Gastrocnemius medialis (tissue), 4 donors: ENCODE results near the gene UAP1L1. TPM values are rescaled to one million over a fixed set of nuclear protein-coding genes. Genes with fewer than 3 reads are reported as not detected.

Experiments used
- ATAC-seq, 2 donors: fragments of 150-250 bp; one replicate each; pipeline ENCODE4 v1.9.1; 2016
- DNase-seq, 2 donors: peaks; one replicate each; pipeline ENCODE4 v3.0.0-alpha.2; 2019
- H3K27ac ChIP-seq, 4 donors: fragments of 200-600 bp; sonication (generic); 1 replicate in 1 of 4; 2 replicates in 3 of 4; pipeline ENCODE4 v1.5.1; 2016 to 2018; ENCODE audit warnings: mild to moderate bottlenecking in 2 of 4, moderate library complexity in 1 of 4
- H3K27me3 ChIP-seq, 3 donors: fragments of 200-600 bp; sonication (generic) in 2 of 3; 1 replicate in 1 of 3; 2 replicates in 2 of 3; pipeline versions ENCODE4 v1.5.1 to v1.6.0; 2016 to 2019; ENCODE audit warnings: mild to moderate bottlenecking in 1 of 3, moderate library complexity in 1 of 3
- H3K36me3 ChIP-seq, 2 donors: fragments of 200-600 bp; sonication (generic) in 1 of 2; one replicate each; pipeline ENCODE4 v1.5.1; 2017 to 2018
- H3K4me1 ChIP-seq, 2 donors: fragments of 200-600 bp; sonication (generic) in 1 of 2; one replicate each; pipeline ENCODE4 v1.5.1; 2016 to 2017; ENCODE audit warnings: mild to moderate bottlenecking in 2 of 2
- H3K4me3 ChIP-seq, 4 donors: fragments of 200-600 bp; sonication (generic) in 3 of 4; 1 replicate in 1 of 4; 2 replicates in 3 of 4; pipeline ENCODE4 v1.5.1; 2016 to 2019; ENCODE audit warnings: mild to moderate bottlenecking in 2 of 4
- H3K9me3 ChIP-seq, 3 donors: fragments of 200-600 bp; sonication (generic) in 2 of 3; 1 replicate in 1 of 3; 2 replicates in 2 of 3; pipeline ENCODE4 v1.5.1; 2016 to 2019
- CTCF ChIP-seq, 5 experiments: fragments of 450-650 bp in 3 of 5; fragments of 200-600 bp in 2 of 5; sonication (generic) in 2 of 5; IDR thresholded peaks in 4 of 5; conservative IDR thresholded peaks in 1 of 5; 1 replicate in 4 of 5; 2 replicates in 1 of 5; pipeline ENCODE4 v1.5.1; 2016 to 2019; ENCODE audit warnings: antibody characterized with exemption in 5 of 5, mild to moderate bottlenecking in 3 of 5, moderate library complexity in 3 of 5
- POLR2A ChIP-seq, 2 donors: fragments of 450-650 bp; IDR thresholded peaks; one replicate each; pipeline ENCODE4 v1.6.1; 2017; ENCODE audit warnings: antibody characterized with exemption in 2 of 2, mild to moderate bottlenecking in 2 of 2, moderate library complexity in 2 of 2
- in situ Hi-C, 4 donors: fragments of 200-750 bp; cut with MboI; loops; one replicate each; pipeline versions ENCODE4 v1.15.0 to v1.8.0; 2017; ENCODE audit warnings: low sequenced_read_pairs in 4 of 4
- intact Hi-C: fragments of 100-400 bp; cut with DNase I; formaldehyde crosslinking; loops from one replicate; pipeline ENCODE4 v1.15.1; 2023; ENCODE audit warnings: low total_unique reads
- total RNA-seq, 4 donors: library from RNA; depleted of rRNA; stranded (reverse); fragments of >200 nt; gene quantifications; one replicate each; pipeline versions ENCODE4 v1.1.0 to v1.2.3, GENCODE V29; 2016

UAP1L1 gene
- total RNA-seq, 4 donors from 2014 or later = 0.49 to 2.5 (median 1.5) TPM

- DNase-seq = no peak
- in situ Hi-C loops = no loop called here
- H3K4me3 ChIP-seq = no peak overlapping the region
- peaks cover 5 to 32% of the 10 kb centered on the region in 2 donors for H3K4me1 ChIP-seq
- no peaks in the 10 kb centered on the region for H3K36me3 ChIP-seq
- H3K9me3 ChIP-seq = no peaks in the 10 kb centered on the region
- TF ChIP-seq POLR2A (IDR thresholded peaks at IDR 0.05) (no peak), CTCF (IDR thresholded peaks at IDR 0.05 in 4 of 5, conservative IDR thresholded peaks at IDR 0.05 in 1 of 5) (no peak)
- intact Hi-C loops = no loop called here
- no peak for ATAC-seq
- H3K27ac ChIP-seq = no peak overlapping the region
- peaks cover 33 to 61% (median 58%) of the 10 kb centered on the region in 3 donors for H3K27me3 ChIP-seq
Measured at GRCh38 chr9:137048655-137049543, 28.4 kb upstream of the UAP1L1 start.

- H3K27ac ChIP-seq = no peak overlapping the region
- intact Hi-C loops = no loop called here
- no peak overlapping the region for H3K4me3 ChIP-seq
- TF ChIP-seq POLR2A (IDR thresholded peaks at IDR 0.05) (no peak), CTCF (IDR thresholded peaks at IDR 0.05 in 4 of 5, conservative IDR thresholded peaks at IDR 0.05 in 1 of 5) (peak in 3 of 5 experiments; percentile 6 to 44 (median 42))
- H3K4me1 ChIP-seq = peaks cover 8 to 25% of the 10 kb centered on the region in 2 donors
- in situ Hi-C loops = no loop called here
- no peaks in the 10 kb centered on the region for H3K9me3 ChIP-seq
- no peak for DNase-seq
- no peaks in the 10 kb centered on the region for H3K36me3 ChIP-seq
- ATAC-seq = no peak
- peaks cover 33 to 68% (median 66%) of the 10 kb centered on the region in 3 donors for H3K27me3 ChIP-seq
Measured at GRCh38 chr9:137049544-137050449, 27.5 kb upstream of the UAP1L1 start.

- Histone ChIP-seq H3K4me1 (peaks cover 12 to 24% of the 10 kb centered on the region in 2 donors), H3K27me3 (peaks cover 35 to 75% (median 71%) of the 10 kb centered on the region in 3 donors), H3K4me3 (no peak overlapping the region), H3K27ac (no peak overlapping the region), H3K9me3 (no peaks in the 10 kb centered on the region), H3K36me3 (no peaks in the 10 kb centered on the region)
- no peak for DNase-seq
- TF ChIP-seq POLR2A (IDR thresholded peaks at IDR 0.05) (no peak), CTCF (IDR thresholded peaks at IDR 0.05 in 4 of 5, conservative IDR thresholded peaks at IDR 0.05 in 1 of 5) (no peak)
- intact Hi-C loops (no loop called here), in situ Hi-C loops (no loop called here)
- ATAC-seq = no peak
Measured at GRCh38 chr9:137050570-137050969, 26.7 kb upstream of the UAP1L1 start.

- TF ChIP-seq CTCF (IDR thresholded peaks at IDR 0.05 in 4 of 5, conservative IDR thresholded peaks at IDR 0.05 in 1 of 5) (no peak), POLR2A (IDR thresholded peaks at IDR 0.05) (no peak)
- peaks cover 12 to 21% of the 10 kb centered on the region in 2 donors for H3K4me1 ChIP-seq
- intact Hi-C loops = no loop called here
- in situ Hi-C loops = no loop called here
- no peaks in the 10 kb centered on the region for H3K9me3 ChIP-seq
- H3K4me3 ChIP-seq = no peak overlapping the region
- H3K27ac ChIP-seq = no peak overlapping the region
- no peaks in the 10 kb centered on the region for H3K36me3 ChIP-seq
- DNase-seq = no peak
- H3K27me3 ChIP-seq = peaks cover 37 to 82% (median 78%) of the 10 kb centered on the region in 3 donors
- ATAC-seq = no peak
Measured at GRCh38 chr9:137051145-137051724, 26.1 kb upstream of the UAP1L1 start.
